CD14-positive monocyte (primary cell): ENCODE data around the gene RLF. TPM values are rescaled to one million over a fixed set of nuclear protein-coding genes. Genes with fewer than 3 reads are reported as not detected.

Experiments
- DNase-seq, 3 donors: peaks; one replicate each; pipeline ENCODE4 v3.0.0-alpha.2; 2011 to 2022
- H2AFZ ChIP-seq: 2 replicates; pipeline ENCODE4 v1.6.0; 2012; ENCODE audit warnings: mild to moderate bottlenecking, low read depth, low read length, inconsistent platforms; ENCODE audit not compliant: insufficient read depth, poor library complexity, severe bottlenecking
- H3K27ac ChIP-seq, 2 donors: 1 replicate in 1 of 2; 2 replicates in 1 of 2; pipeline ENCODE4 v1.5.1; 2012 to 2013; ENCODE audit warnings: low read length in 2 of 2, control low read depth in 1 of 2, inconsistent platforms in 1 of 2, low read depth in 1 of 2, mild to moderate bottlenecking in 1 of 2
- H3K27me3 ChIP-seq, 2 donors: one replicate each; pipeline versions ENCODE4 v1.6.0 to v1.6.1; 2011 to 2013; ENCODE audit warnings: low read length in 2 of 2; ENCODE audit not compliant: control insufficient read depth in 2 of 2, insufficient read depth in 2 of 2
- H3K36me3 ChIP-seq, 2 donors: replicated peaks in 1 of 2; 1 replicate in 1 of 2; 2 replicates in 1 of 2; pipeline versions ENCODE4 v1.5.1 to v1.6.1; 2012 to 2013; ENCODE audit warnings: low read length in 2 of 2, control low read depth in 1 of 2, inconsistent platforms in 1 of 2, mild to moderate bottlenecking in 1 of 2; ENCODE audit not compliant: insufficient read depth in 2 of 2, control insufficient read depth in 1 of 2
- H3K4me1 ChIP-seq, 2 donors: 1 replicate in 1 of 2; 2 replicates in 1 of 2; pipeline versions ENCODE4 v1.5.1 to v1.6.1; 2012 to 2013; ENCODE audit warnings: low read length in 2 of 2, control low read depth in 1 of 2, inconsistent platforms in 1 of 2, mild to moderate bottlenecking in 1 of 2, moderate library complexity in 1 of 2; ENCODE audit not compliant: insufficient read depth in 2 of 2, control insufficient read depth in 1 of 2
- H3K4me2 ChIP-seq: replicated peaks from 2 replicates; pipeline ENCODE3; 2012; ENCODE audit warnings: low read length, moderate library complexity, mild to moderate bottlenecking; ENCODE audit not compliant: poor library complexity, severe bottlenecking; ENCODE audit errors: extremely low read depth
- H3K4me3 ChIP-seq, 3 experiments: fragments of 200-600 bp in 1 of 3; sonication (generic) in 1 of 3; replicated peaks in 1 of 3; 1 replicate in 2 of 3; 2 replicates in 1 of 3; pipeline ENCODE4 v1.5.1; 2011 to 2013; ENCODE audit warnings: low read length in 3 of 3, mild to moderate bottlenecking in 3 of 3, control low read depth in 2 of 3, low read depth in 2 of 3, inconsistent platforms in 1 of 3, moderate library complexity in 1 of 3
- H3K79me2 ChIP-seq: 2 replicates; pipeline ENCODE4 v1.6.0; 2012; ENCODE audit warnings: mild to moderate bottlenecking, control low read depth, inconsistent platforms, low read length, moderate library complexity; ENCODE audit not compliant: insufficient read depth
- H3K9ac ChIP-seq: 2 replicates; pipeline ENCODE4 v1.6.0; 2017; ENCODE audit warnings: low read length, mild to moderate bottlenecking; ENCODE audit not compliant: insufficient read depth, poor library complexity, severe bottlenecking
- H3K9me3 ChIP-seq, 2 donors: replicated peaks in 1 of 2; 1 replicate in 1 of 2; 2 replicates in 1 of 2; pipeline versions ENCODE4 v1.5.1 to v1.6.1; 2012 to 2013; ENCODE audit warnings: low read length in 2 of 2, control low read depth in 1 of 2; ENCODE audit not compliant: control insufficient read depth in 1 of 2, insufficient read depth in 1 of 2
- H4K20me1 ChIP-seq: 2 replicates; pipeline ENCODE4 v1.6.0; 2012; ENCODE audit warnings: mild to moderate bottlenecking, low read length, control low read depth, moderate library complexity; ENCODE audit not compliant: insufficient read depth
- H3K27ac Mint-ChIP-seq, 7 donors: one replicate each; pipeline ENCODE4 v1.8.0; 2020; ENCODE audit warnings: mild to moderate bottlenecking in 7 of 7, mixed read lengths in 7 of 7, moderate library complexity in 6 of 7, inconsistent platforms in 2 of 7
- H3K27me3 Mint-ChIP-seq, 3 donors: one replicate each; pipeline ENCODE4 v1.8.0; 2021 to 2022; ENCODE audit warnings: low read depth in 3 of 3, mild to moderate bottlenecking in 3 of 3, mixed read lengths in 3 of 3, moderate library complexity in 3 of 3, inconsistent platforms in 1 of 3
- H3K36me3 Mint-ChIP-seq, 2 donors: one replicate each; pipeline ENCODE4 v1.8.0; 2020; ENCODE audit warnings: mixed read lengths in 2 of 2, inconsistent platforms in 1 of 2, mild to moderate bottlenecking in 1 of 2
- H3K4me1 Mint-ChIP-seq: one replicate; pipeline ENCODE4 v1.8.0; 2020; ENCODE audit warnings: mild to moderate bottlenecking, mixed read lengths
- H3K4me3 Mint-ChIP-seq, 2 donors: one replicate each; pipeline ENCODE4 v1.8.0; 2020; ENCODE audit warnings: mild to moderate bottlenecking in 2 of 2, mixed read lengths in 2 of 2, moderate library complexity in 1 of 2
- H3K9me3 Mint-ChIP-seq, 7 donors: one replicate each; pipeline ENCODE4 v1.8.0; 2020 to 2022; ENCODE audit warnings: mixed read lengths in 7 of 7, mild to moderate bottlenecking in 6 of 7, moderate library complexity in 6 of 7, inconsistent platforms in 2 of 7
- WGBS: methylation state at CpG from one replicate; pipeline ENCODE4 v1.1.5; 2013; ENCODE audit warnings: missing lambda C conversion rate; ENCODE audit not compliant: insufficient coverage; 5-methylcytosine and 5-hydroxymethylcytosine counted together
- intact Hi-C, 2 donors: fragments of 100-400 bp; cut with micrococcal nuclease; formaldehyde crosslinking; loops; one replicate each; pipeline versions ENCODE4 v1.15.0 to v1.15.1; 2023
- polyA plus RNA-seq, 3 donors: library from polyadenylated mRNA; depleted of rRNA in 1 of 3; unstranded in 2 of 3; stranded (reverse) in 1 of 3; fragments of 300-500 nt in 2 of 3; fragments of >200 nt in 1 of 3; fragmentation: Illumina TruSeq in 2 of 3; gene quantifications; 1 replicate in 2 of 3; 2 replicates in 1 of 3; pipeline ENCODE4 v1.2.3, GENCODE V29; 2012 to 2021
- TF ChIP-seq, protein P1 (sequence below): fragments of 200-600 bp; IDR thresholded peaks from one replicate; pipeline ENCODE4 v1.8.0; 2022; ENCODE audit warnings: antibody characterized with exemption, mild to moderate bottlenecking

RLF gene
- polyA plus RNA-seq, 3 donors = 3.0 to 9.2 (median 6.2) TPM

DNA sequence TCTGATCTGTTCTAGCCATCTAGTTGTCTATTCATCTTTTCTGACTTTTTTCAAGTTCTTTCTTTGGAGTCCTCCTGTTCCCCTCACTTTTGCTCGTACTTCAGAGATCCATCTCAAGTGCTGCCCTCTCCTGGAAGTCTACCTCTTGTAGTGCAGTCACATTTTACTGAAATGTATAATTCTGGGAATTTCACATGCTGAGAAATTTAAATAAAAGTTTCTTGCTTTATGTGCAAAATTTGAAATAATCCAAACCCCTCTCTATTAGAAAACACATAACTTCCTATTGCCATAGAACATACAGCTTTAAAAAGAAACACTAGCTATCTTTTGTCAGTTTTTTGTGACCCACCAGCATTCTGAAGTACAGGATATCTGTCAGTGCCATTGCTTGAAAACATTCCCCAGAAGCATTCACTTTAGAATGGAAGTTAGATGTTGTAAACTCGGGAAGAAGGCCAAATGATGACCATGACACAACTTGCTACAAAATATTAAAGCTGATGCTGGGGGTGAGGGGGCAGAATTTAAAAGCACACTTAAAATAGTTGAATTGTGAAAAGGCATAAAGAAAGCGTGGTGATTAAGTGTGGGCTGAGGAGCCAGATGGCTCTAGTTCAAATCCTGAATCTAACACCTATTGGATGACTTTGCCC is 22.0 kb downstream of the RLF start:
- peaks cover 0 to 2% (median 0%) of the 10 kb centered on the region in 7 donors for H3K9me3 Mint-ChIP-seq
- peak overlapping the region in 3 of 7 donors; percentile 0 to 19 (median 17) for H3K27ac Mint-ChIP-seq
- Histone ChIP-seq H3K27me3 (no peaks in the 10 kb centered on the region), H2AFZ (no peak overlapping the region), H3K79me2 (peaks cover 100% of the 10 kb centered on the region), H3K27ac (no peak overlapping the region), H3K4me2 (no peak overlapping the region), H3K4me1 (peaks cover 2 to 8% of the 10 kb centered on the region in 2 donors), H3K9ac (no peak overlapping the region), H4K20me1 (peaks cover 97% of the 10 kb centered on the region), H3K36me3 (no peaks in the 10 kb centered on the region), H3K9me3 (no peaks in the 10 kb centered on the region), H3K4me3 (no peak overlapping the region)
- H3K4me3 Mint-ChIP-seq = no peak overlapping the region
- H3K27me3 Mint-ChIP-seq = no peaks in the 10 kb centered on the region
- WGBS = no CpG with 5 or more reads among the region's 3 CpGs
- intact Hi-C loops = no loop called here
- TF ChIP-seq, protein P1, sequence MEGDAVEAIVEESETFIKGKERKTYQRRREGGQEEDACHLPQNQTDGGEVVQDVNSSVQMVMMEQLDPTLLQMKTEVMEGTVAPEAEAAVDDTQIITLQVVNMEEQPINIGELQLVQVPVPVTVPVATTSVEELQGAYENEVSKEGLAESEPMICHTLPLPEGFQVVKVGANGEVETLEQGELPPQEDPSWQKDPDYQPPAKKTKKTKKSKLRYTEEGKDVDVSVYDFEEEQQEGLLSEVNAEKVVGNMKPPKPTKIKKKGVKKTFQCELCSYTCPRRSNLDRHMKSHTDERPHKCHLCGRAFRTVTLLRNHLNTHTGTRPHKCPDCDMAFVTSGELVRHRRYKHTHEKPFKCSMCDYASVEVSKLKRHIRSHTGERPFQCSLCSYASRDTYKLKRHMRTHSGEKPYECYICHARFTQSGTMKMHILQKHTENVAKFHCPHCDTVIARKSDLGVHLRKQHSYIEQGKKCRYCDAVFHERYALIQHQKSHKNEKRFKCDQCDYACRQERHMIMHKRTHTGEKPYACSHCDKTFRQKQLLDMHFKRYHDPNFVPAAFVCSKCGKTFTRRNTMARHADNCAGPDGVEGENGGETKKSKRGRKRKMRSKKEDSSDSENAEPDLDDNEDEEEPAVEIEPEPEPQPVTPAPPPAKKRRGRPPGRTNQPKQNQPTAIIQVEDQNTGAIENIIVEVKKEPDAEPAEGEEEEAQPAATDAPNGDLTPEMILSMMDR = peak; percentile 16
- DNase-seq = peak in 2 of 3 donors; percentile 7 to 27
- peaks cover 40% of the 10 kb centered on the region for H3K4me1 Mint-ChIP-seq
- no peaks in the 10 kb centered on the region for H3K36me3 Mint-ChIP-seq

- Histone ChIP-seq H3K4me1 (peaks cover 2 to 8% of the 10 kb centered on the region in 2 donors), H3K4me2 (no peak overlapping the region), H3K36me3 (peaks cover 2 to 5% of the 10 kb centered on the region in 2 donors), H3K9ac (no peak overlapping the region), H4K20me1 (peaks cover 97% of the 10 kb centered on the region), H3K27ac (no peak overlapping the region), H3K4me3 (no peak overlapping the region), H3K79me2 (peaks cover 100% of the 10 kb centered on the region), H3K27me3 (no peaks in the 10 kb centered on the region), H3K9me3 (no peaks in the 10 kb centered on the region), H2AFZ (no peak overlapping the region)
- Mint-ChIP-seq H3K9me3 (no peaks in the 10 kb centered on the region), H3K4me1 (peaks cover 35% of the 10 kb centered on the region), H3K27me3 (no peaks in the 10 kb centered on the region), H3K4me3 (no peak overlapping the region), H3K27ac (no peak overlapping the region), H3K36me3 (peaks cover 3 to 5% of the 10 kb centered on the region in 2 donors)
- no CpG with 5 or more reads among the region's 1 CpG for WGBS
- intact Hi-C loops = no loop called here
- no peak for DNase-seq
- TF ChIP-seq, protein P1 = no peak
These were observed 23.0 kb downstream of the RLF start for GRCh38 chr1:40184193-40184592.
